Endothelial cell (in vitro differentiated cells): ENCODE measurements around the gene MTG1. TPM values are rescaled to one million over a fixed set of nuclear protein-coding genes. Genes with fewer than 3 reads are reported as not detected.
A peak's percentile ranks its signal among the peaks of the same experiment; 100 is the strongest.

Experiments
- DNase-seq: peaks from one replicate; pipeline ENCODE4 v3.0.0; 2021; ENCODE audit warnings: low spot score
- H3K27ac Mint-ChIP-seq: one replicate; pipeline ENCODE4 v1.8.0; 2021; ENCODE audit warnings: mixed read lengths, inconsistent platforms; ENCODE audit not compliant: unreplicated experiment
- H3K27me3 Mint-ChIP-seq: one replicate; pipeline ENCODE4 v1.8.0; 2021; ENCODE audit warnings: mild to moderate bottlenecking, moderate library complexity, mixed read lengths, inconsistent platforms; ENCODE audit not compliant: unreplicated experiment
- H3K36me3 Mint-ChIP-seq: one replicate; pipeline ENCODE4 v1.8.0; 2021; ENCODE audit warnings: mild to moderate bottlenecking, low read depth, mixed read lengths, inconsistent platforms; ENCODE audit not compliant: unreplicated experiment
- H3K4me1 Mint-ChIP-seq: one replicate; pipeline ENCODE4 v1.8.0; 2021; ENCODE audit warnings: mild to moderate bottlenecking, mixed read lengths, inconsistent platforms; ENCODE audit not compliant: unreplicated experiment
- H3K4me3 Mint-ChIP-seq: one replicate; pipeline ENCODE4 v1.8.0; 2021; ENCODE audit warnings: mild to moderate bottlenecking, mixed read lengths, inconsistent platforms; ENCODE audit not compliant: unreplicated experiment
- H3K9me3 Mint-ChIP-seq: one replicate; pipeline ENCODE4 v1.8.0; 2021; ENCODE audit warnings: mixed read lengths, inconsistent platforms; ENCODE audit not compliant: unreplicated experiment
- CTCF ChIP-seq: fragments of 200-600 bp; sonication (generic); IDR thresholded peaks from one replicate; pipeline ENCODE4 v1.5.0; 2021; ENCODE audit warnings: antibody characterized with exemption; ENCODE audit not compliant: unreplicated experiment
- long read RNA-seq: library from polyadenylated mRNA; unstranded; transcript quantifications from one replicate; pipeline ENCODE4 v2.0.0, GENCODE V29; 2020; ENCODE audit not compliant: unreplicated experiment
- total RNA-seq: library from RNA; stranded (reverse); fragmentation: NEBNext Ultra II Directional; extraction: Animal tissue kit (Norgen Biotek cat#: 25700); gene quantifications from one replicate; pipeline ENCODE4 v1.2.1, GENCODE V29; 2021; ENCODE audit not compliant: unreplicated experiment

MTG1 gene
- total RNA-seq, result 97.3 TPM
- long read RNA-seq, transcript MTG1-208 (6 exons, 693 nt), result minor isoform, 22 of 131 reads
- long read RNA-seq, transcript MTG1-201 (11 exons, 1,560 nt), result major isoform, 69 of 131 reads
- long read RNA-seq, transcript MTG1-205 (11 exons, 1,283 nt), result minor isoform, 7 of 131 reads
- long read RNA-seq, partial matches to known transcripts, result 7 of 131 reads
- long read RNA-seq, other reads (novel, unspliced or antisense), result 22 of 131 reads

GRCh38 chr10:133394064-133394663 lies at the start of gene MTG1:
TSS of gene MTG1 (plus strand) at chr10:133394157. CDS start at chr10:133394221, 64 bp downstream.
- peak within 1 kb of the TSS; percentile 96 for H3K4me3 Mint-ChIP-seq
- H3K36me3 Mint-ChIP-seq, result peaks cover 22% of the 10 kb centered on the region
- no peaks in the 10 kb centered on the region for H3K9me3 Mint-ChIP-seq
- DNase-seq, result peak; percentile 61
- H3K4me1 Mint-ChIP-seq, result peaks cover 22% of the 10 kb centered on the region
- H3K27me3 Mint-ChIP-seq, result peaks cover 12% of the 10 kb centered on the region
- peak within 1 kb of the TSS; percentile 92 for H3K27ac Mint-ChIP-seq
- no peak for TF ChIP-seq CTCF

- Mint-ChIP-seq H3K4me3 (no peak overlapping the region), H3K4me1 (no peaks in the 10 kb centered on the region), H3K27ac (no peak overlapping the region), H3K9me3 (no peaks in the 10 kb centered on the region), H3K27me3 (peaks cover 4% of the 10 kb centered on the region), H3K36me3 (no peaks in the 10 kb centered on the region)
- no peak for TF ChIP-seq CTCF
- no peak for DNase-seq
Measured at GRCh38 chr10:133344236-133344635, 49.7 kb upstream of the MTG1 start.

- Mint-ChIP-seq H3K27me3 (peaks cover 2% of the 10 kb centered on the region), H3K27ac (no peak overlapping the region), H3K9me3 (no peaks in the 10 kb centered on the region), H3K4me3 (no peak overlapping the region), H3K4me1 (no peaks in the 10 kb centered on the region), H3K36me3 (no peaks in the 10 kb centered on the region)
- TF ChIP-seq CTCF, result no peak
- DNase-seq, result no peak
Measured at GRCh38 chr10:133346413-133346812, 47.5 kb upstream of the MTG1 start.

GRCh38 chr10:133347710-133348517 lies 46.0 kb upstream of the MTG1 start:
- Mint-ChIP-seq H3K4me3 (no peak overlapping the region), H3K36me3 (no peaks in the 10 kb centered on the region), H3K9me3 (no peaks in the 10 kb centered on the region), H3K27ac (no peak overlapping the region), H3K27me3 (peaks cover 4% of the 10 kb centered on the region), H3K4me1 (no peaks in the 10 kb centered on the region)
- no peak for DNase-seq
- TF ChIP-seq CTCF, result no peak
